ENCODE data around the gene HSD17B8. TPM values are rescaled to one million over a fixed set of nuclear protein-coding genes. Genes with fewer than 3 reads are reported as not detected.
A peak's percentile ranks its signal among the peaks of the same experiment; 100 is the strongest.

The HSD17B8 gene
- total RNA-seq, 2 donors from 2014 or later = 5.7 to 6.8 TPM

- H3K9ac ChIP-seq (ENCODE audit: extremely low read depth, low read length, poor library complexity, severe bottlenecking) = no peak overlapping the region
- WGBS, 2 experiments (ENCODE audit: insufficient coverage in 1 of 2, insufficient read length in 1 of 2) = 91 to 96% methylated on average over 7 to 15 of the region's 15 CpGs
- H3K36me3 Mint-ChIP-seq (ENCODE audit: low read depth) = peaks cover 30% of the 10 kb centered on the region
- no peak overlapping the region for H3K4me3 Mint-ChIP-seq
- peaks cover 23% of the 10 kb centered on the region for H3K27me3 Mint-ChIP-seq (ENCODE audit: insufficient read depth)
- H3K36me3 ChIP-seq (ENCODE audit: control insufficient read depth, insufficient read depth, low read length) = peaks cover 28% of the 10 kb centered on the region
- TF ChIP-seq CTCF (conservative IDR thresholded peaks at IDR 0.05) = no peak
- H3K4me1 ChIP-seq (ENCODE audit: control insufficient read depth, insufficient read depth, low read length) = peaks cover 4% of the 10 kb centered on the region
- no peak overlapping the region for H3K27ac ChIP-seq (ENCODE audit: low read depth, low read length)
- peaks cover 18% of the 10 kb centered on the region for H3K4me1 Mint-ChIP-seq
- H3K9me3 ChIP-seq (ENCODE audit: control insufficient read depth, low read length) = no peaks in the 10 kb centered on the region
- no peak overlapping the region for H3K27ac Mint-ChIP-seq
- peak; percentile 55 for DNase-seq
- H3K4me3 ChIP-seq (ENCODE audit: low read length) = no peak overlapping the region
- peaks cover 25% of the 10 kb centered on the region for H3K27me3 ChIP-seq (ENCODE audit: control insufficient read depth, insufficient read depth, low read length, poor library complexity, severe bottlenecking)
- H3K9me3 Mint-ChIP-seq = no peaks in the 10 kb centered on the region
Observed at GRCh38 chr6:33195304-33196165, 8.9 kb upstream of the HSD17B8 start.

- no peak overlapping the region for H3K4me3 ChIP-seq (ENCODE audit: low read length)
- H3K27me3 ChIP-seq (ENCODE audit: control insufficient read depth, insufficient read depth, low read length, poor library complexity, severe bottlenecking) = peaks cover 6% of the 10 kb centered on the region
- peaks cover 4% of the 10 kb centered on the region for H3K27me3 Mint-ChIP-seq (ENCODE audit: insufficient read depth)
- peak; percentile 85 for TF ChIP-seq CTCF (conservative IDR thresholded peaks at IDR 0.05)
- H3K27ac Mint-ChIP-seq = peak overlapping the region; percentile 61
- H3K27ac ChIP-seq (ENCODE audit: low read depth, low read length) = no peak overlapping the region
- DNase-seq = peak; percentile 80
- no peak overlapping the region for H3K4me3 Mint-ChIP-seq
- H3K36me3 Mint-ChIP-seq (ENCODE audit: low read depth) = peaks cover 41% of the 10 kb centered on the region
- no peaks in the 10 kb centered on the region for H3K9me3 Mint-ChIP-seq
- H3K4me1 ChIP-seq (ENCODE audit: control insufficient read depth, insufficient read depth, low read length) = peaks cover 5% of the 10 kb centered on the region
- no peaks in the 10 kb centered on the region for H3K9me3 ChIP-seq (ENCODE audit: control insufficient read depth, low read length)
- peaks cover 20% of the 10 kb centered on the region for H3K4me1 Mint-ChIP-seq
- H3K9ac ChIP-seq (ENCODE audit: extremely low read depth, low read length, poor library complexity, severe bottlenecking) = no peak overlapping the region
- 51 to 68% methylated on average over 9 to 12 of the region's 12 CpGs for WGBS, 2 experiments (ENCODE audit: insufficient coverage in 1 of 2, insufficient read length in 1 of 2)
- H3K36me3 ChIP-seq (ENCODE audit: control insufficient read depth, insufficient read depth, low read length) = peaks cover 38% of the 10 kb centered on the region
Observed at GRCh38 chr6:33197431-33198048, 6.9 kb upstream of the HSD17B8 start.

GRCh38 chr6:33198159-33198852 is 6.1 kb upstream of the HSD17B8 start:
- Histone ChIP-seq H3K4me3 (ENCODE audit: low read length) (no peak overlapping the region), H3K27me3 (ENCODE audit: control insufficient read depth, insufficient read depth, low read length, poor library complexity, severe bottlenecking) (no peaks in the 10 kb centered on the region), H3K9me3 (ENCODE audit: control insufficient read depth, low read length) (no peaks in the 10 kb centered on the region), H3K4me1 (ENCODE audit: control insufficient read depth, insufficient read depth, low read length) (peaks cover 5% of the 10 kb centered on the region), H3K36me3 (ENCODE audit: control insufficient read depth, insufficient read depth, low read length) (peaks cover 46% of the 10 kb centered on the region), H3K27ac (ENCODE audit: low read depth, low read length) (no peak overlapping the region), H3K9ac (ENCODE audit: extremely low read depth, low read length, poor library complexity, severe bottlenecking) (no peak overlapping the region)
- H3K27ac Mint-ChIP-seq = no peak overlapping the region
- peak overlapping the region; percentile 96 for H3K4me3 Mint-ChIP-seq
- peaks cover 18% of the 10 kb centered on the region for H3K4me1 Mint-ChIP-seq
- no peaks in the 10 kb centered on the region for H3K27me3 Mint-ChIP-seq (ENCODE audit: insufficient read depth)
- no peak for DNase-seq
- WGBS, 2 experiments (ENCODE audit: insufficient coverage in 1 of 2, insufficient read length in 1 of 2) = 85 to 95% methylated on average over 2 to 6 of the region's 6 CpGs
- H3K9me3 Mint-ChIP-seq = no peaks in the 10 kb centered on the region
- peaks cover 49% of the 10 kb centered on the region for H3K36me3 Mint-ChIP-seq (ENCODE audit: low read depth)
- TF ChIP-seq CTCF (conservative IDR thresholded peaks at IDR 0.05) = no peak
